Fibroblast of peridontal ligament (primary cell): ENCODE measurements around the gene PCSK7.

Experiments
- DNase-seq: peaks from one replicate; pipeline ENCODE4 v3.0.0-alpha.2; 2010; ENCODE audit errors: extremely low read depth

The PCSK7 gene

GRCh38 chr11:117160826-117161225 is 71.0 kb downstream of the PCSK7 start:
- no peak for DNase-seq

- no peak for DNase-seq
Observed at GRCh38 chr11:117159892-117160291, 72.0 kb downstream of the PCSK7 start.

GRCh38 chr11:117157507-117157906 is 74.4 kb downstream of the PCSK7 start:
- no peak for DNase-seq

GRCh38 chr11:117154468-117154867 is 77.4 kb downstream of the PCSK7 start:
- DNase-seq = no peak
